Thoracic aorta (tissue), 2 donors: Measurements from ENCODE around the gene CISD3. TPM values are rescaled to one million over a fixed set of nuclear protein-coding genes. Genes with fewer than 3 reads are reported as not detected.

Source experiments
- ATAC-seq: fragments of 150-250 bp; one replicate; pipeline ENCODE4 v1.8.0; 2017; ENCODE audit warnings: low read depth; ENCODE audit not compliant: insufficient number of reproducible peaks, low FRiP score
- DNase-seq: peaks from one replicate; pipeline ENCODE4 v3.0.0-alpha.2; 2020; ENCODE audit warnings: low spot score
- H3K27ac ChIP-seq, 2 donors: fragments of 200-600 bp; sonication (generic); 1 replicate in 1 of 2; 2 replicates in 1 of 2; pipeline ENCODE4 v1.5.1; 2016; ENCODE audit warnings: mild to moderate bottlenecking in 2 of 2, moderate library complexity in 2 of 2
- H3K27me3 ChIP-seq: fragments of 200-600 bp; sonication (generic); replicated peaks from 2 replicates; pipeline ENCODE4 v1.6.0; 2016; ENCODE audit warnings: mild to moderate bottlenecking; ENCODE audit not compliant: insufficient read depth
- H3K36me3 ChIP-seq: fragments of 200-600 bp; sonication (generic); one replicate; pipeline ENCODE4 v1.5.1; 2016
- H3K4me1 ChIP-seq, 2 donors: fragments of 200-600 bp; sonication (generic); 1 replicate in 1 of 2; 2 replicates in 1 of 2; pipeline versions ENCODE4 v1.5.1 to v1.6.0; 2016; ENCODE audit warnings: low read depth in 2 of 2, mild to moderate bottlenecking in 1 of 2; ENCODE audit not compliant: control insufficient read depth in 1 of 2
- H3K4me3 ChIP-seq: fragments of 200-600 bp; sonication (generic); 2 replicates; pipeline ENCODE4 v1.5.1; 2016; ENCODE audit warnings: mild to moderate bottlenecking
- H3K9me3 ChIP-seq: fragments of 200-600 bp; sonication (generic); 2 replicates; pipeline ENCODE4 v1.5.1; 2016
- CTCF ChIP-seq: fragments of 200-600 bp; sonication (generic); IDR thresholded peaks from one replicate; pipeline ENCODE4 v1.5.1; 2019; ENCODE audit warnings: antibody characterized with exemption
- total RNA-seq, 2 donors: library from RNA; depleted of rRNA; stranded (reverse); fragments of >200 nt; gene quantifications; one replicate each; pipeline versions ENCODE4 v1.1.0 to v1.2.3, GENCODE V29; 2016

Gene CISD3
- total RNA-seq, 2 donors from 2014 or later = 9.3 to 9.6 TPM

- DNase-seq (peak; percentile 47), ATAC-seq (no peak)
- no peak for TF ChIP-seq CTCF
- Histone ChIP-seq H3K4me3 (peak overlapping the region; percentile 92), H3K27me3 (no peaks in the 10 kb centered on the region), H3K27ac (peak overlapping the region; percentile 85 to 99), H3K4me1 (peaks cover 24 to 47% of the 10 kb centered on the region in 2 donors), H3K36me3 (no peaks in the 10 kb centered on the region), H3K9me3 (no peaks in the 10 kb centered on the region)
Observed at GRCh38 chr17:38749223-38750043, 19.3 kb downstream of the CISD3 start.

DNA sequence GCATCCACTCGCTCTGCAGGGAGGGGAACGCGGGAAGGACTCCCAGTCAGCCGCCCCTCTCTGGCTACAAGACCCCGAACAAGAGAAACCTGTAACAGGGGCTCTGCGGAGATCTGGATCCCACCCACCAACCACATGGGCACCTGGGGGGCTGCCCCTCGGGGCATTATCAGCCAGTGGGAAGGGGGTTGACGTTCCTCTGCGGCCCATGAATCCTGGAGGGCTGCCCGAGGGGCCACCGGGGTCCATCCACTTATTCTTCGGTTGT is 19.8 kb downstream of the CISD3 start:
- TF ChIP-seq CTCF = no peak
- DNase-seq = no peak
- Histone ChIP-seq H3K36me3 (no peaks in the 10 kb centered on the region), H3K27ac (peak overlapping the region; percentile 85 to 99), H3K27me3 (no peaks in the 10 kb centered on the region), H3K9me3 (no peaks in the 10 kb centered on the region), H3K4me3 (peak overlapping the region; percentile 92), H3K4me1 (peaks cover 27 to 50% of the 10 kb centered on the region in 2 donors)
- ATAC-seq = no peak

DNA sequence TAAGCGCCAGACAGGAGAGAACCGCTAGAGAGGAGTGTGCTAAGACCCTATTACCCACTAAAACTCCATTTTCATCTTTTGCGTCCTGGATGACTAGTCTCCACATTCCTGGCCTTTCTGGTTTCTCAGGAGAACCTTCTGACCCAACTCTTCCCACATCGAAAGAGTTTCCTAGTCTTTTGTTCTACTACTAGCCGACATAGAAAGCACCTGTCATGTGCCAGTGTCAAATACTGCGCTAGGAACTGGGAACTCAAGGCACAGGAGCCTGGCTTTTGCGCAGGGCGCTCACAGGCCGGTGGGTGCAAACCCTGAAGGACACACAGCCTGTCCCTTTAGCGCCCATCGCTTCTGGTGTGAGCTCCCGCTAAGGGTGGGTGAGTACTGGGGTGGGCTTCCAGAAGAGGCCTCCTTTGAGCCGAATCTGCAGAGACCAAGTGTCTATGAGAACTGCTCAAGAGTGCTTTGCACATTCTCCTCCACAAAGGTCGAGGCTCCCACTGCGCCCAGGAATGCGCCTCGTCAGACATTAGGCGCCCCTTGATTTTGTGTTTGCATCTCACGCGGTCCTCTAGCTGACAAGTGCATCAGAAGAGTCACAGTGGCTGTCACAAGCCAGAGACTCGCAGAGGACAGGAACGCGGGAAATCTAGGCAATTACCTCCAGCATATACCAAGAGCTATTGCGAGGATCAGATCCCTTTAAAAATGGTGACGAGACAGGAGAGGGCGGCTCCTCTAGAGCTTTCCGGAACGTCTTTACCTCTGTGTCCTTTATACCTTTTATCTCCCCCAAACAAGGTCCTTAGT is 20.4 kb downstream of the CISD3 start:
- TF ChIP-seq CTCF = no peak
- H3K4me3 ChIP-seq = peak overlapping the region; percentile 92
- no peak for DNase-seq
- no peak for ATAC-seq
- peaks cover 27 to 50% of the 10 kb centered on the region in 2 donors for H3K4me1 ChIP-seq
- no peaks in the 10 kb centered on the region for H3K27me3 ChIP-seq
- H3K27ac ChIP-seq = peak overlapping the region; percentile 85 to 99
- no peaks in the 10 kb centered on the region for H3K9me3 ChIP-seq
- H3K36me3 ChIP-seq = no peaks in the 10 kb centered on the region

DNA sequence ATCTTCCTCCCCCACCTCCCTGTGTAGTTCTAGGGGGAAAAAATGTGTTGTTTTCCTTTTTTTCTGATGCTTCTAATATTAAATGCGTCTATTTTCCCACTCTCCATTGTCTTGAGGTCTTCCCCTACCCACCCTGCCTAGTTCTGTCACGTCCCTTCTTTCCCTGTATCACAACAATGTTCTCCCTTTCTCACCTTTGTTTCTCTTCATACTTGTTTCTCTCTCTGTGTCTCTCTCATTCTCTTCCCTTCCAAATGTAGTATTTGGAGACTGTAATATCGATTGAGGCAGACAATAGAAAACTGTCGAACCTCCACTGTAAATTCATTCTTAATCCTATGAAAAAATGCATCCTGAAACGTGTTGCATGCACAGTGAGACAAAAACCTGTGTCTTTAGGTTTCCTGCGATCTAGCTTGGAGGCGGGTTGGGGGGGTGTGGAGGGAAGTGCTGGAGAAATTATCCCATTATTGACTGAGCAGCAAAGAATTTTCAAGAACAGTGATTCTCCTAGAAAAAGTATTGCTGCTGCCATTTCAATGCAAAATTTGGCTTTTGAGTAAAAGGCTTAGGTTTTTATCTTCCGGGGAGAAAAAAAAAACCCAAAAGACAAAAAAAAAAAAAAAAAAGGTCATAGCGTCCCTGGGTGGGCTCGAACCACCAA is 21.1 kb downstream of the CISD3 start:
- H3K9me3 ChIP-seq = no peaks in the 10 kb centered on the region
- peak overlapping the region; percentile 92 for H3K4me3 ChIP-seq
- peaks cover 27 to 45% of the 10 kb centered on the region in 2 donors for H3K4me1 ChIP-seq
- no peaks in the 10 kb centered on the region for H3K27me3 ChIP-seq
- DNase-seq (no peak), ATAC-seq (no peak)
- peaks cover 6% of the 10 kb centered on the region for H3K36me3 ChIP-seq
- H3K27ac ChIP-seq = peak overlapping the region; percentile 85 to 88
- no peak for TF ChIP-seq CTCF

- no peaks in the 10 kb centered on the region for H3K27me3 ChIP-seq
- H3K9me3 ChIP-seq = no peaks in the 10 kb centered on the region
- TF ChIP-seq CTCF = no peak
- peaks cover 22 to 39% of the 10 kb centered on the region in 2 donors for H3K4me1 ChIP-seq
- peak overlapping the region; percentile 85 to 88 for H3K27ac ChIP-seq
- ATAC-seq (peak; percentile 50), DNase-seq (no peak)
- H3K4me3 ChIP-seq = peak overlapping the region; percentile 92
- H3K36me3 ChIP-seq = peaks cover 8% of the 10 kb centered on the region
Observed at GRCh38 chr17:38751808-38752307, 21.7 kb downstream of the CISD3 start.
